ENCODE measurements around the gene HGF. TPM values are rescaled to one million over a fixed set of nuclear protein-coding genes. Genes with fewer than 3 reads are reported as not detected.

Gene HGF
- total and polyA plus RNA-seq, 8 donors, result 0.60 to 10.7 (median 6.6) TPM

DNA sequence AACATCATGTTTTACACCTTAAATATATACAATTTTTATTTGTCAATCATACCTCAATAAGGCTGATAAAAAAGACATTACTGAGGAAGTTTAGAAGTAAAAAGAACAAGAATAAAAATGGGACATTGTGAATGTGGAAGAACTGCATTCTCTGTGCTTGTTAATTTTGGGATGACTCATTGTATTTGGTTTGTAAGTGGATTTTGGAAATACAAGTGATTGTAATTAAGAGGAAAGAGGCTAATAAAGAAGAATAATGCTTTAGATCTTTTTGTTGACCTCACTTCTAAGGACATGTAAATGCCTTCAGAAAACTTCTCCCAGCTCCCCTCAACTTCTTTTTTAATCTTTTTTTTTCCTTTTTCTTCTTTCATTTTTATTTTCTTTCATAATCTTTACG, 76.0 kb downstream of the HGF start:
- no peaks in the 10 kb centered on the region for H3K4me1 ChIP-seq
- intact Hi-C loops (cut with DNase I; ENCODE audit: low total_unique reads), result no loop called here
- H3K27ac ChIP-seq, result no peak overlapping the region
- TF ChIP-seq POLR2AphosphoS5 (IDR thresholded peaks at IDR 0.05) (no peak), EP300 (IDR thresholded peaks at IDR 0.05) (no peak), POLR2A (IDR thresholded peaks at IDR 0.05) (no peak)
- TF ChIP-seq, protein P1, sequence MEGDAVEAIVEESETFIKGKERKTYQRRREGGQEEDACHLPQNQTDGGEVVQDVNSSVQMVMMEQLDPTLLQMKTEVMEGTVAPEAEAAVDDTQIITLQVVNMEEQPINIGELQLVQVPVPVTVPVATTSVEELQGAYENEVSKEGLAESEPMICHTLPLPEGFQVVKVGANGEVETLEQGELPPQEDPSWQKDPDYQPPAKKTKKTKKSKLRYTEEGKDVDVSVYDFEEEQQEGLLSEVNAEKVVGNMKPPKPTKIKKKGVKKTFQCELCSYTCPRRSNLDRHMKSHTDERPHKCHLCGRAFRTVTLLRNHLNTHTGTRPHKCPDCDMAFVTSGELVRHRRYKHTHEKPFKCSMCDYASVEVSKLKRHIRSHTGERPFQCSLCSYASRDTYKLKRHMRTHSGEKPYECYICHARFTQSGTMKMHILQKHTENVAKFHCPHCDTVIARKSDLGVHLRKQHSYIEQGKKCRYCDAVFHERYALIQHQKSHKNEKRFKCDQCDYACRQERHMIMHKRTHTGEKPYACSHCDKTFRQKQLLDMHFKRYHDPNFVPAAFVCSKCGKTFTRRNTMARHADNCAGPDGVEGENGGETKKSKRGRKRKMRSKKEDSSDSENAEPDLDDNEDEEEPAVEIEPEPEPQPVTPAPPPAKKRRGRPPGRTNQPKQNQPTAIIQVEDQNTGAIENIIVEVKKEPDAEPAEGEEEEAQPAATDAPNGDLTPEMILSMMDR (IDR thresholded peaks at IDR 0.05), result no peak
- no peaks in the 10 kb centered on the region for H3K36me3 ChIP-seq
- no peaks in the 10 kb centered on the region for H3K27me3 ChIP-seq
- WGBS, 5 donors, result 39 to 81% (median 77%) methylated on average over 1 of the region's 1 CpG
- no peak overlapping the region for H3K4me3 ChIP-seq
- no peaks in the 10 kb centered on the region for H3K9me3 ChIP-seq
- DNase-seq, result no peak

DNA sequence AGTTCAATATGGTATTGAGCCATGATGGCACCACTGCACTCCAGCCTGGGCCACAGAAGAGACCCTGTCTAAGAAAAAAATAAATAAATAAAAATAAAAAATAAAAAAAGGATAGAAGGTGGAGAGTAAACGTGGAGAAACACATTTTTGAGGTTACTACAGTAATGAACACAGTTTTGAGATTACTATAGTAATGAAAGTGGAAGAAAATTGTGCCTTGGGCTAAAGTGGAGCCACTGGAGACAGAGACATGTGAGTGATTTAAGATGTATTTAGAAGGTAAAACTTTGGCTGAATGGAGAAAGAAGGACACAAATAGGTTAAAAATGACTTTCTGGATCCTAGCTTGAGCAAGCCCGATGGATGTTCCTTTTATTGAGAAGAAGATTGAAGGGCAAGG, 76.8 kb downstream of the HGF start:
- H3K9me3 ChIP-seq, result no peaks in the 10 kb centered on the region
- H3K27me3 ChIP-seq, result no peaks in the 10 kb centered on the region
- TF ChIP-seq EP300 (IDR thresholded peaks at IDR 0.05) (no peak), POLR2A (IDR thresholded peaks at IDR 0.05) (no peak), POLR2AphosphoS5 (IDR thresholded peaks at IDR 0.05) (no peak)
- TF ChIP-seq, protein P1 (IDR thresholded peaks at IDR 0.05), result no peak
- WGBS, 5 donors, result 60 to 74% (median 66%) methylated on average over 2 of the region's 2 CpGs
- no peaks in the 10 kb centered on the region for H3K36me3 ChIP-seq
- no peak for DNase-seq
- H3K4me3 ChIP-seq, result no peak overlapping the region
- H3K27ac ChIP-seq, result no peak overlapping the region
- H3K4me1 ChIP-seq, result no peaks in the 10 kb centered on the region
- intact Hi-C loops (cut with DNase I; ENCODE audit: low total_unique reads), result no loop called here

DNA sequence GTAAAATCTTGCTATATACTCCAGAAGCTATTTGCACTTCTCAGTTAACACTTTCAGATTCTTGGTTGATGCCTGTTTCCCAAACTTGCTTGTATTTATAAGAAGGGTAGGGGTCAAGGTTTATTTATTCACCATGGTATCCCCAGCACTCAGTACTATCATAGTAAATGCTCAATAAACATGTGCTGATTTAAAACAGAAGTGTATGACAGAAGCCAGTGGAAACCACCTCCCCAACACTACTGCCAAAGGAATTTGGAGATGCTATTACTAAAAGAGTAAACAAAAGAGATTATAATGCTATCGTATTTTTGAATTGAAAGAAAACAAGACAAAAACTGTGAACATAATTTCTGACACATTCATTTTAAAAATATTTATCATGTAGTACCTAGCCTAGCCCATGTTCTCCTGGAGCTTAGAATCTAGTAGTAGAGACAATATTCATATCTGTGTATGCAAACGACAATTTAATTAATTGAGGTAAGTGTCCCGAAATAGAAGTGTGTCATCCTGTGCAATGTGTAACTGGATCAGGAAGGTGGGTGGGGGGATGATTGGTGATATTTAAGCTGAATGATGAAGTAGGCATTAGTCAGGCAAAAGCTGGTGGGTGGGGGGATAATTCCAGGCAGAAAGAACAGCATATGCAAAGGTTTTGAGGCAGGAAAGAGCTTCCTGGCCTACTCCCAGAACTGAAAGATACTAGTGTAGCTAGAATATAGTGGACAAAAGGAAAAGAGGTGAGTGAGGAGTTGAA, 77.5 kb downstream of the HGF start:
- intact Hi-C loops (cut with DNase I; ENCODE audit: low total_unique reads), result no loop called here
- no peaks in the 10 kb centered on the region for H3K9me3 ChIP-seq
- 63 to 77% (median 71%) methylated on average over 3 of the region's 3 CpGs for WGBS, 5 donors
- TF ChIP-seq, protein P1 (IDR thresholded peaks at IDR 0.05), result no peak
- TF ChIP-seq EP300 (IDR thresholded peaks at IDR 0.05) (no peak), POLR2AphosphoS5 (IDR thresholded peaks at IDR 0.05) (no peak), POLR2A (IDR thresholded peaks at IDR 0.05) (no peak)
- no peaks in the 10 kb centered on the region for H3K4me1 ChIP-seq
- no peak for DNase-seq
- H3K27me3 ChIP-seq, result no peaks in the 10 kb centered on the region
- no peak overlapping the region for H3K27ac ChIP-seq
- no peaks in the 10 kb centered on the region for H3K36me3 ChIP-seq
- H3K4me3 ChIP-seq, result no peak overlapping the region

DNA sequence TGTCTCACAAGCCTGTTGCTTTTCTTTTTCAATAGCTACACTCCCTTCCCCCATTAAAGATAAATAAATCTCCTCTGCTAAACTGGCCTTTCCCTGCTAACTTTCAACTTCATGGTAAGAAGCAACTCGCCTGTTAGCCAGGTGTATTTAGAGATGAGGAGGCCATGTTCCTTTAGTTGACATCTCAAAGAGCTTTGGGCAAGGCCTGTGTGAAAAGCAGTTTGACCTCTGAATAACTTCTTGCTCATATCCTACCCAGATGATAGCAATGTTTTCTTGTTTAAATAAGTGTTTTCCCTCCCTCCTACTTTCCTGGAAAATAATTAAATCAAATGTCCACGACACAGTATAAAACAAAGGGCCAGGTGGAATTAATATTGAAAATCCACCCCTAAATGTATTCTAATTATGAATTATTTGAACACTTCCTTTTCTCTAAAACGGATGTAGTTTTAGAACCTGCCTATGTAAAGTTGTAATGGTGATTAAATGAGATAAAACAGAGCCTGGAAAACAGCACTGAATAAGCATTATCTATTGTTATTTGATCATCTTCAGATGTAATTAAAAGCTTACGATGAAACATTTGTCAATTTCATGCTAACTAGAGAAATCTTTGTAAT, 78.5 kb downstream of the HGF start:
- Histone ChIP-seq H3K4me3 (no peak overlapping the region), H3K27ac (no peak overlapping the region), H3K27me3 (no peaks in the 10 kb centered on the region), H3K9me3 (no peaks in the 10 kb centered on the region), H3K36me3 (no peaks in the 10 kb centered on the region), H3K4me1 (no peaks in the 10 kb centered on the region)
- 44 to 63% (median 50%) methylated on average over 4 of the region's 4 CpGs for WGBS, 5 donors
- TF ChIP-seq EP300 (IDR thresholded peaks at IDR 0.05), result no peak
- TF ChIP-seq, protein P1 (IDR thresholded peaks at IDR 0.05), result no peak
- TF ChIP-seq POLR2A (IDR thresholded peaks at IDR 0.05), result no peak
- TF ChIP-seq POLR2AphosphoS5 (IDR thresholded peaks at IDR 0.05), result no peak
- no peak for DNase-seq
- intact Hi-C loops (cut with DNase I; ENCODE audit: low total_unique reads), result no loop called here

All from stomach (tissue), 9 donors.